GM12878 (cell line): ENCODE results near the gene SGSH. TPM values are rescaled to one million over a fixed set of nuclear protein-coding genes. Genes with fewer than 3 reads are reported as not detected.

Experiments used
- BHLHE40 ChIP-seq, 2 experiments: fragments of 450-650 bp in 1 of 2; IDR thresholded peaks; 2 replicates each; pipeline ENCODE4 v1.6.1; 2011 to 2017; ENCODE audit warnings: low read depth in 2 of 2, borderline replicate concordance in 1 of 2, improper control_type of control experiment in 1 of 2, low read length in 1 of 2, mild to moderate bottlenecking in 1 of 2
- HDGF ChIP-seq: fragments of 450-650 bp; IDR thresholded peaks from 2 replicates; pipeline ENCODE4 v1.6.1; 2016; ENCODE audit warnings: antibody characterized with exemption
- IKZF1 ChIP-seq: fragments of 450-650 bp; conservative IDR thresholded peaks from 2 replicates; pipeline ENCODE4 v1.6.1; 2017; ENCODE audit warnings: antibody characterized with exemption, mild to moderate bottlenecking
- IRF4 ChIP-seq: IDR thresholded peaks from 2 replicates; pipeline ENCODE4 v1.6.1; 2011; ENCODE audit warnings: low read depth, low read length
- LARP7 ChIP-seq: fragments of 450-650 bp; IDR thresholded peaks from 2 replicates; pipeline ENCODE4 v1.6.1; 2017; ENCODE audit warnings: mild to moderate bottlenecking
- MEF2B ChIP-seq: fragments of 450-650 bp; IDR thresholded peaks from 2 replicates; pipeline ENCODE4 v1.6.1; 2018; ENCODE audit warnings: mild to moderate bottlenecking, moderate library complexity; ENCODE audit not compliant: partially characterized antibody, poor library complexity, severe bottlenecking
- NBN ChIP-seq: fragments of 450-650 bp; IDR thresholded peaks from 2 replicates; pipeline ENCODE4 v1.6.1; 2016
- NFXL1 ChIP-seq: fragments of 450-650 bp; IDR thresholded peaks from 2 replicates; pipeline ENCODE4 v1.6.1; 2017; ENCODE audit warnings: antibody characterized with exemption, mild to moderate bottlenecking, borderline replicate concordance
- NR2F1 ChIP-seq: fragments of 450-650 bp; conservative IDR thresholded peaks from 2 replicates; pipeline ENCODE4 v1.6.1; 2017; ENCODE audit warnings: mild to moderate bottlenecking
- PML ChIP-seq: IDR thresholded peaks from 2 replicates; pipeline ENCODE4 v1.6.1; 2012; ENCODE audit warnings: low read length, inconsistent platforms
- RBBP5 ChIP-seq: fragments of 200-600 bp; sonication (generic); conservative IDR thresholded peaks from 2 replicates; pipeline ENCODE4 v1.6.1; 2016
- RELA ChIP-seq: fragments of 450-650 bp; IDR thresholded peaks from 2 replicates; pipeline ENCODE4 v1.8.0; 2014; ENCODE audit warnings: borderline replicate concordance; ENCODE audit not compliant: partially characterized antibody
- SMAD1 ChIP-seq: fragments of 450-650 bp; IDR thresholded peaks from 2 replicates; pipeline ENCODE4 v1.6.1; 2018; ENCODE audit warnings: mild to moderate bottlenecking, low read depth; ENCODE audit not compliant: partially characterized antibody
- SMAD5 ChIP-seq: IDR thresholded peaks from 2 replicates; pipeline ENCODE4 v1.6.1; 2016; ENCODE audit warnings: antibody characterized with exemption, low read depth
- SMC3 ChIP-seq: IDR thresholded peaks from 2 replicates; pipeline ENCODE4 v1.6.1; 2011; ENCODE audit warnings: low read length, improper control_type of control experiment, borderline replicate concordance
- SREBF2 ChIP-seq: IDR thresholded peaks from 2 replicates; pipeline ENCODE4 v1.6.1; 2012; ENCODE audit warnings: mild to moderate bottlenecking, low read length
- ZNF622 ChIP-seq: fragments of 450-650 bp; IDR thresholded peaks from 2 replicates; pipeline ENCODE4 v1.6.1; 2017; ENCODE audit warnings: mild to moderate bottlenecking, inconsistent platforms
- polyA plus RNA-seq, 11 experiments: library from polyadenylated mRNA; depleted of rRNA in 4 of 11; unstranded in 6 of 11; stranded (reverse) in 5 of 11; fragments of >200 nt; fragmentation: Nextera tagmentation in 4 of 11; fragmentation: Illumina TruSeq in 1 of 11; extraction: Ambion mirVana in 4 of 11; extraction: Trizol in 1 of 11; gene quantifications; 1 replicate in 1 of 11; 2 replicates in 10 of 11; pipeline versions ENCODE4 v1.2.1 to v1.2.3, GENCODE V29; 2011 to 2016; ENCODE audit warnings: inconsistent platforms in 2 of 11, missing spikeins in 2 of 11, low read depth in 1 of 11
- total RNA-seq, 4 experiments: library from RNA; depleted of rRNA in 3 of 4; stranded (reverse); fragments of >200 nt in 3 of 4; fragmentation: Illumina TruSeq in 1 of 4; extraction: Trizol in 1 of 4; gene quantifications; 2 replicates each; pipeline versions ENCODE4 v1.2.1 to v1.2.3, GENCODE V29; 2013 to 2021
- TF ChIP-seq, protein P1 (sequence below): IDR thresholded peaks from 2 replicates; pipeline ENCODE4 v1.6.1; 2012; ENCODE audit warnings: low read depth, low read length, improper control_type of control experiment
- TF ChIP-seq, protein P2 (sequence below): fragments of 450-650 bp; IDR thresholded peaks from 2 replicates; pipeline ENCODE4 v1.6.1; 2014; ENCODE audit warnings: mild to moderate bottlenecking
- TF ChIP-seq, protein P3 (sequence below): IDR thresholded peaks from 2 replicates; pipeline ENCODE4 v1.6.1; 2011; ENCODE audit warnings: borderline replicate concordance, low read depth, mild to moderate bottlenecking, moderate library complexity, mixed read lengths, low read length; ENCODE audit not compliant: insufficient read depth; ENCODE audit errors: extremely low read length
- TF ChIP-seq, protein P4 (sequence below): fragments of 150-350 bp; IDR thresholded peaks from 2 replicates; pipeline ENCODE4 v1.6.1; 2016; ENCODE audit warnings: low read depth, low read length
- TF ChIP-seq, protein P5 (sequence below): fragments of 450-650 bp; IDR thresholded peaks from 2 replicates; pipeline ENCODE4 v1.6.1; 2017; ENCODE audit warnings: low read depth, mild to moderate bottlenecking, moderate library complexity

SGSH gene
- total and polyA plus RNA-seq, 10 of the 15 experiments (the other 5 are each of a cell fraction or from before 2014, with no cell fraction given): 0.13 to 17.2 (median 6.0) TPM

DNA sequence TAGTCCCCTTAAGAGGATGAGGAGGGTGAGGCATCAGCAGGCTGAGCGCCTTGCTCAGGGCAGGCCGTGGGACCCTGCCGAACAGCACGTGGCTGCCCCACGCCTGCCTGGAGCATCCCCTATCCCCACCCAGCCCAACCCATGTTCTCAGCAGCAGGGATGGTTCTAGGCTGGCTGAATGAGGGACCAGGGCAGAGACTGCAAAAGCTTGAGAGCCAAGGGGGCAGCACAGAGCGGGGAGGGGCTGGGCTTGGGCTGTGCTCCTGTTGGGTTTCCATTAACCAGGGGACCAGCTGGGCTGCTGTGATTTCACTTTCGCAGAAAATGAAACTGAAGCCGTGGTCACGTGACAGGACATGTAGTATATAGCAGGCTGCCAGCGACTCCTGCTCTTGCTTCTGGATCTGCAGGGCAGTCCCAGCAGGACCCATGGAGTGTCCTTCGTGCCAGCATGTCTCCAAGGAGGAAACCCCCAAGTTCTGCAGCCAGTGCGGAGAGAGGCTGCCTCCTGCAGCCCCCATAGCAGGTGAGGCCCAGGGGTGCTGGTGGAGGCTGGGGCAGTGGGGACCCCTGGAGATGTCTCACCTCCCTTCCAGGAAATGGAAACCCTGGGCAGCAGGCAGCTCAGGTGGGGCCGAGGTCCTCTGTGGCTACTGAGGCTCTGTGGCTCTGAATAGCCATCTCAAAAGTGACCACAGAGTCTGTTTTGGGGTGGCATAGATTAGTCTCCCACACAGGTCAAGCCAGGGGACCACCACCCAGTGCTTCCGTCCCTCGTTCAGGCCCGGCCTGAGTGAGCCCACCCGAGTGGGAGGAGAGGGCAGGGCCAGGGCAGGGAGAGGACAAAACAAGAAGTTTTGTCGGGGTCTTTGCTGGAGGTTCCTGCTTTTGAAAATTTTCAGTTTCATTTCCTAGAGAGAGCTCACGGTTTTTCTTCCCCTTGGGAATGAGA, 43.4 kb upstream of the SGSH start (continued):
- TF ChIP-seq, protein P1, sequence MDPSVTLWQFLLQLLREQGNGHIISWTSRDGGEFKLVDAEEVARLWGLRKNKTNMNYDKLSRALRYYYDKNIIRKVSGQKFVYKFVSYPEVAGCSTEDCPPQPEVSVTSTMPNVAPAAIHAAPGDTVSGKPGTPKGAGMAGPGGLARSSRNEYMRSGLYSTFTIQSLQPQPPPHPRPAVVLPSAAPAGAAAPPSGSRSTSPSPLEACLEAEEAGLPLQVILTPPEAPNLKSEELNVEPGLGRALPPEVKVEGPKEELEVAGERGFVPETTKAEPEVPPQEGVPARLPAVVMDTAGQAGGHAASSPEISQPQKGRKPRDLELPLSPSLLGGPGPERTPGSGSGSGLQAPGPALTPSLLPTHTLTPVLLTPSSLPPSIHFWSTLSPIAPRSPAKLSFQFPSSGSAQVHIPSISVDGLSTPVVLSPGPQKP: peak; percentile 46; the same call in 1 of the 2 replicates
- TF ChIP-seq, protein P2, sequence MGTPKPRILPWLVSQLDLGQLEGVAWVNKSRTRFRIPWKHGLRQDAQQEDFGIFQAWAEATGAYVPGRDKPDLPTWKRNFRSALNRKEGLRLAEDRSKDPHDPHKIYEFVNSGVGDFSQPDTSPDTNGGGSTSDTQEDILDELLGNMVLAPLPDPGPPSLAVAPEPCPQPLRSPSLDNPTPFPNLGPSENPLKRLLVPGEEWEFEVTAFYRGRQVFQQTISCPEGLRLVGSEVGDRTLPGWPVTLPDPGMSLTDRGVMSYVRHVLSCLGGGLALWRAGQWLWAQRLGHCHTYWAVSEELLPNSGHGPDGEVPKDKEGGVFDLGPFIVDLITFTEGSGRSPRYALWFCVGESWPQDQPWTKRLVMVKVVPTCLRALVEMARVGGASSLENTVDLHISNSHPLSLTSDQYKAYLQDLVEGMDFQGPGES: no peak
- TF ChIP-seq HDGF (no peak), NFXL1 (no peak), ZNF622 (no peak), BHLHE40 (IDR thresholded peaks at IDR 0.05; ENCODE audit: borderline replicate concordance in 1 of 2, low read depth in 2 of 2, low read length in 1 of 2) (peak; percentile 94 to 97), NBN (0 out of 2 replicates have a peak, but pooled peaks have one; percentile 53), NR2F1 (0 out of 2 replicates have a peak, but pooled peaks have one; percentile 20), IRF4 (0 out of 2 replicates have a peak, but pooled peaks have one; percentile 20), PML (peak; percentile 74; the same call in 1 of the 2 replicates), RELA (peak; percentile 41), SMAD5 (no peak), SMAD1 (no peak), IKZF1 (peak; percentile 72), LARP7 (0 out of 2 replicates have a peak, but pooled peaks have one; percentile 58), SMC3 (peak; percentile 19; the same call in 1 of the 2 replicates), SREBF2 (no peak), MEF2B (peak; percentile 49), RBBP5 (no peak)
- TF ChIP-seq, protein P3, sequence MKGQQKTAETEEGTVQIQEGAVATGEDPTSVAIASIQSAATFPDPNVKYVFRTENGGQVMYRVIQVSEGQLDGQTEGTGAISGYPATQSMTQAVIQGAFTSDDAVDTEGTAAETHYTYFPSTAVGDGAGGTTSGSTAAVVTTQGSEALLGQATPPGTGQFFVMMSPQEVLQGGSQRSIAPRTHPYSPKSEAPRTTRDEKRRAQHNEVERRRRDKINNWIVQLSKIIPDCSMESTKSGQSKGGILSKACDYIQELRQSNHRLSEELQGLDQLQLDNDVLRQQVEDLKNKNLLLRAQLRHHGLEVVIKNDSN: peak; percentile 93
- TF ChIP-seq, protein P4, sequence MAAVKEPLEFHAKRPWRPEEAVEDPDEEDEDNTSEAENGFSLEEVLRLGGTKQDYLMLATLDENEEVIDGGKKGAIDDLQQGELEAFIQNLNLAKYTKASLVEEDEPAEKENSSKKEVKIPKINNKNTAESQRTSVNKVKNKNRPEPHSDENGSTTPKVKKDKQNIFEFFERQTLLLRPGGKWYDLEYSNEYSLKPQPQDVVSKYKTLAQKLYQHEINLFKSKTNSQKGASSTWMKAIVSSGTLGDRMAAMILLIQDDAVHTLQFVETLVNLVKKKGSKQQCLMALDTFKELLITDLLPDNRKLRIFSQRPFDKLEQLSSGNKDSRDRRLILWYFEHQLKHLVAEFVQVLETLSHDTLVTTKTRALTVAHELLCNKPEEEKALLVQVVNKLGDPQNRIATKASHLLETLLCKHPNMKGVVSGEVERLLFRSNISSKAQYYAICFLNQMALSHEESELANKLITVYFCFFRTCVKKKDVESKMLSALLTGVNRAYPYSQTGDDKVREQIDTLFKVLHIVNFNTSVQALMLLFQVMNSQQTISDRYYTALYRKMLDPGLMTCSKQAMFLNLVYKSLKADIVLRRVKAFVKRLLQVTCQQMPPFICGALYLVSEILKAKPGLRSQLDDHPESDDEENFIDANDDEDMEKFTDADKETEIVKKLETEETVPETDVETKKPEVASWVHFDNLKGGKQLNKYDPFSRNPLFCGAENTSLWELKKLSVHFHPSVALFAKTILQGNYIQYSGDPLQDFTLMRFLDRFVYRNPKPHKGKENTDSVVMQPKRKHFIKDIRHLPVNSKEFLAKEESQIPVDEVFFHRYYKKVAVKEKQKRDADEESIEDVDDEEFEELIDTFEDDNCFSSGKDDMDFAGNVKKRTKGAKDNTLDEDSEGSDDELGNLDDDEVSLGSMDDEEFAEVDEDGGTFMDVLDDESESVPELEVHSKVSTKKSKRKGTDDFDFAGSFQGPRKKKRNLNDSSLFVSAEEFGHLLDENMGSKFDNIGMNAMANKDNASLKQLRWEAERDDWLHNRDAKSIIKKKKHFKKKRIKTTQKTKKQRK: no peak
- TF ChIP-seq, protein P5, sequence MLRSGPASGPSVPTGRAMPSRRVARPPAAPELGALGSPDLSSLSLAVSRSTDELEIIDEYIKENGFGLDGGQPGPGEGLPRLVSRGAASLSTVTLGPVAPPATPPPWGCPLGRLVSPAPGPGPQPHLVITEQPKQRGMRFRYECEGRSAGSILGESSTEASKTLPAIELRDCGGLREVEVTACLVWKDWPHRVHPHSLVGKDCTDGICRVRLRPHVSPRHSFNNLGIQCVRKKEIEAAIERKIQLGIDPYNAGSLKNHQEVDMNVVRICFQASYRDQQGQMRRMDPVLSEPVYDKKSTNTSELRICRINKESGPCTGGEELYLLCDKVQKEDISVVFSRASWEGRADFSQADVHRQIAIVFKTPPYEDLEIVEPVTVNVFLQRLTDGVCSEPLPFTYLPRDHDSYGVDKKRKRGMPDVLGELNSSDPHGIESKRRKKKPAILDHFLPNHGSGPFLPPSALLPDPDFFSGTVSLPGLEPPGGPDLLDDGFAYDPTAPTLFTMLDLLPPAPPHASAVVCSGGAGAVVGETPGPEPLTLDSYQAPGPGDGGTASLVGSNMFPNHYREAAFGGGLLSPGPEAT: peak; percentile 36; the same call in 1 of the 2 replicates
